Tibial artery (tissue), 4 donors: ENCODE results near the gene GRN.

Experiments
- DNase-seq, 2 donors: peaks; one replicate each; pipeline ENCODE4 v3.0.0-alpha.2; 2019
- H3K27ac ChIP-seq, 2 donors: fragments of 200-600 bp; sonication (generic) in 1 of 2; 1 replicate in 1 of 2; 2 replicates in 1 of 2; pipeline ENCODE4 v1.5.1; 2018 to 2019; ENCODE audit warnings: mild to moderate bottlenecking in 1 of 2
- H3K27me3 ChIP-seq, 2 donors: fragments of 200-600 bp; sonication (generic) in 1 of 2; one replicate each; pipeline versions ENCODE4 v1.5.1 to v1.6.0; 2016 to 2019
- H3K36me3 ChIP-seq, 3 donors: fragments of 200-600 bp; sonication (generic) in 2 of 3; one replicate each; pipeline ENCODE4 v1.5.1; 2016 to 2019; ENCODE audit warnings: mild to moderate bottlenecking in 2 of 3
- H3K4me1 ChIP-seq, 4 donors: fragments of 200-600 bp; sonication (generic) in 2 of 4; 1 replicate in 3 of 4; 2 replicates in 1 of 4; pipeline ENCODE4 v1.5.1; 2016 to 2019
- H3K4me3 ChIP-seq, 2 donors: fragments of 200-600 bp; sonication (generic) in 1 of 2; 1 replicate in 1 of 2; 2 replicates in 1 of 2; pipeline ENCODE4 v1.5.1; 2018 to 2019; ENCODE audit warnings: mild to moderate bottlenecking in 2 of 2
- H3K9me3 ChIP-seq, 3 donors: fragments of 200-600 bp; sonication (generic) in 1 of 3; one replicate each; pipeline ENCODE4 v1.5.1; 2016 to 2019
- intact Hi-C: fragments of 100-400 bp; cut with DNase I; formaldehyde crosslinking; loops from one replicate; pipeline ENCODE4 v1.15.0; 2023; ENCODE audit warnings: low total_unique reads
- TF ChIP-seq, protein P1 (sequence below), 2 experiments: fragments of 200-600 bp in 1 of 2; fragments of 450-650 bp in 1 of 2; IDR thresholded peaks; one replicate each; pipeline ENCODE4 v1.5.1; 2017 to 2019; ENCODE audit warnings: antibody characterized with exemption in 2 of 2, mild to moderate bottlenecking in 1 of 2, moderate library complexity in 1 of 2

GRN gene

DNA sequence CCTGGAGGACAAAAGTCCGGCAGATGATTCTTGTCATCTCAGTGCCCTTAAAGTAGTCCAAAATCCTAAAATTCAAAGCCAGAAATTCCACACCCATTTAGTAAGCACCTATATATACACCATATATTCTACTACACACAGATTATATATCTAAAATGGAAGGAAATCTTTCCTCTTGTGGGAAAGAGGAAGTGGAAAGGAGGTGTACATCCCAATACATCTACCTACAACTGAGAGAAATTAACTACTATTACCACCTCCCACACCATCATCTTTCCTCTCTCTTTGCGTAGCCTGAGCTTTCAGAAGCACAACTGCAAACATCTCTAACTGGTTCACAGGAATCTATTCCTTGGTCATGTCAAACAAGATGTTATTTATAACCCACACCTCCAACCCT lies 49.7 kb downstream of the GRN start:
- TF ChIP-seq, protein P1, sequence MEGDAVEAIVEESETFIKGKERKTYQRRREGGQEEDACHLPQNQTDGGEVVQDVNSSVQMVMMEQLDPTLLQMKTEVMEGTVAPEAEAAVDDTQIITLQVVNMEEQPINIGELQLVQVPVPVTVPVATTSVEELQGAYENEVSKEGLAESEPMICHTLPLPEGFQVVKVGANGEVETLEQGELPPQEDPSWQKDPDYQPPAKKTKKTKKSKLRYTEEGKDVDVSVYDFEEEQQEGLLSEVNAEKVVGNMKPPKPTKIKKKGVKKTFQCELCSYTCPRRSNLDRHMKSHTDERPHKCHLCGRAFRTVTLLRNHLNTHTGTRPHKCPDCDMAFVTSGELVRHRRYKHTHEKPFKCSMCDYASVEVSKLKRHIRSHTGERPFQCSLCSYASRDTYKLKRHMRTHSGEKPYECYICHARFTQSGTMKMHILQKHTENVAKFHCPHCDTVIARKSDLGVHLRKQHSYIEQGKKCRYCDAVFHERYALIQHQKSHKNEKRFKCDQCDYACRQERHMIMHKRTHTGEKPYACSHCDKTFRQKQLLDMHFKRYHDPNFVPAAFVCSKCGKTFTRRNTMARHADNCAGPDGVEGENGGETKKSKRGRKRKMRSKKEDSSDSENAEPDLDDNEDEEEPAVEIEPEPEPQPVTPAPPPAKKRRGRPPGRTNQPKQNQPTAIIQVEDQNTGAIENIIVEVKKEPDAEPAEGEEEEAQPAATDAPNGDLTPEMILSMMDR (IDR thresholded peaks at IDR 0.05), result no peak
- Histone ChIP-seq H3K4me3 (no peak overlapping the region), H3K9me3 (no peaks in the 10 kb centered on the region), H3K27ac (no peak overlapping the region), H3K27me3 (no peaks in the 10 kb centered on the region), H3K36me3 (peaks cover 17 to 32% (median 28%) of the 10 kb centered on the region in 3 donors), H3K4me1 (peaks cover 0 to 4% (median 0%) of the 10 kb centered on the region in 4 donors)
- DNase-seq, result no peak
- intact Hi-C loops, result no loop called here

DNA sequence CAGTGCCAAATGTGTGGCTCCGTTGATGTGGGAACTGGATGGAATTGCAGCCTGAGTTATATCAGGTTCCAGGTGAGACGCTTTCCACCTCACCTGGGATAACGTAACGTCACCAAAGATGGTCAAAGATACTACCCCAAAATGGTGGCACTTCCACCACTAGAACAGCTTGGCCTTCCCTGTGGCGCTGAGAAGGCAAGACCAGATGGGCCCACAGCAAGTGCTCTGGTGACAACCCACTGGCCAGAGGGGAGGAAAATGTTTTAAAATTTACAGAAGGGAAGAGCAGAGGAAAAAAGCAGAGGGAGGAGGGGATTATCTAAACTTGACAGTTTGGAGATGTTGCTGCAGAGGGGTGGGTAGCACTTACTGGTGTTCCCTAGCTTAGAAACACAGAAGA lies 51.8 kb downstream of the GRN start:
- intact Hi-C loops, result no loop called here
- H3K27ac ChIP-seq, result no peak overlapping the region
- H3K4me1 ChIP-seq, result peaks cover 0 to 4% (median 0%) of the 10 kb centered on the region in 4 donors
- peaks cover 37 to 53% (median 46%) of the 10 kb centered on the region in 3 donors for H3K36me3 ChIP-seq
- H3K4me3 ChIP-seq, result no peak overlapping the region
- TF ChIP-seq, protein P1 (IDR thresholded peaks at IDR 0.05), result no peak
- H3K27me3 ChIP-seq, result no peaks in the 10 kb centered on the region
- no peak for DNase-seq
- no peaks in the 10 kb centered on the region for H3K9me3 ChIP-seq

GRCh38 chr17:44397479-44398440 lies 52.7 kb downstream of the GRN start:
- no peak overlapping the region for H3K4me3 ChIP-seq
- TF ChIP-seq, protein P1 (IDR thresholded peaks at IDR 0.05), result no peak
- DNase-seq, result no peak
- H3K27ac ChIP-seq, result no peak overlapping the region
- H3K36me3 ChIP-seq, result peaks cover 37 to 59% (median 46%) of the 10 kb centered on the region in 3 donors
- no peaks in the 10 kb centered on the region for H3K9me3 ChIP-seq
- peaks cover 0 to 4% (median 0%) of the 10 kb centered on the region in 4 donors for H3K4me1 ChIP-seq
- no peaks in the 10 kb centered on the region for H3K27me3 ChIP-seq
- intact Hi-C loops, result no loop called here

DNA sequence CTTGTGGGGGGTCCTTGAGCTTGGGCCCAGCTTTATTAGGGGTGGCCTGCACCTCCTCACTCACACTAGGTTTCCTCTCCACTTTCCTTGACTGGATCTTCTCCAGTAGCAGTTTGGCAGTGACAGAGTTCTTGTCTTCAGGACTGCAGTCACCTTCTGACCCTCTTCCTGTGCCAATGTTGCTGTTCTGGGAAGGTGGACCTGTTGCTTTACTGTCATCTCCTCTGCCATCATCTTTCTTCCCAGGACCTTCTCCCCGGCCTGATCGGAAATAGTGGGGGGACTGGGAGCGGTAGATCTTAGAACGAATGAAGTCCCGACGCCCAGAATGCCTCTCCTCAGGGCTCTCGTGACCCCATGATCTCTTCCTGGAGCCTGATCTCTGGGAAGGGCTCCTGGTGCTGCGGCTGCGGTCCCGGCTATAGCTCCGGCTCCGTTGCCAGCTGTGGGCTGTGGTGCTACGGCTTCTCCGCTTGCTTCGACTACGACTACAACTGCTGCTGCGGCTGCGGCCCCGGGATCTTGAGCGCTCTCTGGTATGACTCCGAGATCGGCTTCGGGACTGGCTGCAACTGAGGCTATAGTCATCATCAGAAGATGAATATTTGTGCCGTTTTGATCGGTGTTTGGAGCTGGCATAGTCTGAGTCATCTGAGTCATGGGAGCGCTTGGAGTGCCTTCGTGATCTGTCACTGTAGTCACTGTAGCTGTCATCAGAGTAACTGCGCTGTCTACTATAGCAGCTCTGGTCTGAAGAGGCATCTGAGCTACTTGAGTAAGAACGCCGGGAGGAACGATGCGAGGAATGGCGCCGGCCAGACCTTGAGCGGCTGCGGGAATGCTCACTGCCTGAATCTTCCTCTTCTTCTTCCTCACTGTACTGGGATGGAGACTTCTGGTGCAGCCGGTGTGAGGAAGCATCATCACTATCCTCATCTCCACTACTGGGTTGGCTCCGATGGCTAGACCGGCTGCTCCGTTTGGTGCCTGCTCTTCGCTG lies 53.9 kb downstream of the GRN start:
- H3K9me3 ChIP-seq, result no peaks in the 10 kb centered on the region
- H3K27ac ChIP-seq, result no peak overlapping the region
- no peaks in the 10 kb centered on the region for H3K27me3 ChIP-seq
- H3K36me3 ChIP-seq, result peaks cover 37 to 71% (median 48%) of the 10 kb centered on the region in 3 donors
- H3K4me3 ChIP-seq, result no peak overlapping the region
- DNase-seq, result no peak
- TF ChIP-seq, protein P1 (IDR thresholded peaks at IDR 0.05), result no peak
- intact Hi-C loops, result no loop called here
- H3K4me1 ChIP-seq, result no peaks in the 10 kb centered on the region

DNA sequence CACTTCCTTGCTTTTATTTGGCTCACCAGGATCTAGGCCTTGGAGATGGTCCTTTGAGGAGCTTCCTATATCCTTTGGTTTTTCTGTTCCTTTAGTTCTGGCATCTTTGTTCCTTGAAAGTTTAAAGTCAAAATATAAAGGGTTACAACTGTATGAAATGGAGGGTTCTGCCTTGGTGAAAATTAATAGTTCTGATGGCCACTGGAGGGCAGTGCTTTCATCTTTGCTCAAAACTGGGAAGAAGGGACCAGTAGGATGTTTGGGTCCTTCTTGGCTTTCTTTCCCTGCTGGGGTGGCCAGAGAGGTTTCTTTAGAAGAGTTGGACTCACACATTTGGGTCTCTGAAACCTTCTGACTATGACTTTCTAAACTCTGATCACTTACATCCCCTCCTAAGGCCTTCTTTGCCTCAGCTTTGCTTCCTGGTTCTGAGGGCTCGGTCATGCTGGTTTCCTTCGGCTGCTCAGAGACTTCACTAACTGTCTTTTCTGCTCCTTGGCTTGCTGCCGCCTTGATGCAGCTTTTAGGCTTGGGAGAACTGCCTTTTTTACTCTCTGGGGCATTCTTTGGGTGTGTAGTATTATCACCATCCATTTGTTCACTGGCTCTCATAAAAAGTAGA lies 55.2 kb downstream of the GRN start:
- peaks cover 41 to 83% (median 59%) of the 10 kb centered on the region in 3 donors for H3K36me3 ChIP-seq
- TF ChIP-seq, protein P1 (IDR thresholded peaks at IDR 0.05), result peak; percentile 24 to 28
- H3K27me3 ChIP-seq, result no peaks in the 10 kb centered on the region
- H3K4me3 ChIP-seq, result no peak overlapping the region
- no peaks in the 10 kb centered on the region for H3K4me1 ChIP-seq
- no peaks in the 10 kb centered on the region for H3K9me3 ChIP-seq
- intact Hi-C loops, result no loop called here
- no peak for DNase-seq
- no peak overlapping the region for H3K27ac ChIP-seq
